Activated naive CD8-positive, alpha-beta T cell treated with anti-CD3 and anti-CD28 coated beads, Interleukin-2, amount 50 U/mL, for 24 hours (primary cell): ENCODE results near the gene EXOC3.
"Not testable (repeated sequence)": the region's sequence is repeated elsewhere in the genome, so short reads cannot be mapped to it uniquely, and the experiment has no call there.

Experiments
- ATAC-seq: fragments of 150-1000 bp; cut with Tn5 transposase; one replicate; pipeline ENCODE4 v1.10.0; 2021
- DNase-seq: peaks from one replicate; pipeline ENCODE4 v3.0.0; 2021
- H3K27ac Mint-ChIP-seq: one replicate; pipeline ENCODE4 v1.8.0; 2021; ENCODE audit warnings: mild to moderate bottlenecking, mixed read lengths
- H3K27me3 Mint-ChIP-seq: one replicate; pipeline ENCODE4 v1.8.0; 2021; ENCODE audit warnings: mixed read lengths
- H3K36me3 Mint-ChIP-seq: one replicate; pipeline ENCODE4 v1.8.0; 2021; ENCODE audit warnings: low read depth, mixed read lengths
- H3K4me1 Mint-ChIP-seq: one replicate; pipeline ENCODE4 v1.8.0; 2021; ENCODE audit warnings: mixed read lengths
- H3K4me3 Mint-ChIP-seq: one replicate; pipeline ENCODE4 v1.8.0; 2021; ENCODE audit warnings: mild to moderate bottlenecking, moderate library complexity, mixed read lengths
- H3K9me3 Mint-ChIP-seq: one replicate; pipeline ENCODE4 v1.8.0; 2021; ENCODE audit warnings: mixed read lengths

Gene EXOC3

GRCh38 chr5:472656-473550 lies 29.9 kb downstream of the EXOC3 start:
- peaks cover 17% of the 10 kb centered on the region for H3K36me3 Mint-ChIP-seq
- peak overlapping the region; percentile 87 for H3K4me3 Mint-ChIP-seq
- H3K27me3 Mint-ChIP-seq = peaks cover 9% of the 10 kb centered on the region
- peak overlapping the region; percentile 86 for H3K27ac Mint-ChIP-seq
- ATAC-seq = peak; percentile 81
- DNase-seq = peak; percentile 93
- peaks cover 27% of the 10 kb centered on the region for H3K4me1 Mint-ChIP-seq
- no peaks in the 10 kb centered on the region for H3K9me3 Mint-ChIP-seq

- Mint-ChIP-seq H3K9me3 (no peaks in the 10 kb centered on the region), H3K27ac (no peak overlapping the region), H3K4me3 (peak overlapping the region; percentile 85), H3K27me3 (peaks cover 9% of the 10 kb centered on the region), H3K4me1 (peaks cover 27% of the 10 kb centered on the region), H3K36me3 (peaks cover 17% of the 10 kb centered on the region)
- ATAC-seq (peak; percentile 13), DNase-seq (no peak)
Observed at GRCh38 chr5:473551-474192, 30.7 kb downstream of the EXOC3 start.

GRCh38 chr5:474232-474839 lies 31.4 kb downstream of the EXOC3 start:
- ATAC-seq, H3K9me3 Mint-ChIP-seq, H3K27ac Mint-ChIP-seq, DNase-seq, H3K27me3 Mint-ChIP-seq: not testable (repeated sequence)
- H3K4me3 Mint-ChIP-seq = peak overlapping the region; percentile 85
- H3K4me1 Mint-ChIP-seq = peaks cover 27% of the 10 kb centered on the region
- peaks cover 17% of the 10 kb centered on the region for H3K36me3 Mint-ChIP-seq

GRCh38 chr5:474840-475661 lies 32.1 kb downstream of the EXOC3 start:
- Mint-ChIP-seq H3K4me1 (peaks cover 23% of the 10 kb centered on the region), H3K9me3 (no peaks in the 10 kb centered on the region), H3K27me3 (peaks cover 9% of the 10 kb centered on the region), H3K36me3 (peaks cover 15% of the 10 kb centered on the region), H3K27ac (no peak overlapping the region), H3K4me3 (peak overlapping the region; percentile 57)
- DNase-seq (no peak), ATAC-seq (no peak)

- peak overlapping the region; percentile 38 for H3K4me3 Mint-ChIP-seq
Observed at GRCh38 chr5:475704-476101, 32.7 kb downstream of the EXOC3 start.

GRCh38 chr5:476102-476813 lies 33.3 kb downstream of the EXOC3 start:
- Mint-ChIP-seq H3K4me3 (no peak overlapping the region), H3K36me3 (peaks cover 6% of the 10 kb centered on the region)
- no peak for ATAC-seq

More at GRCh38 chr5:475704-476101, 32.7 kb downstream of the EXOC3 start:
- Mint-ChIP-seq H3K36me3 (peaks cover 10% of the 10 kb centered on the region), H3K27me3 (peaks cover 9% of the 10 kb centered on the region), H3K27ac (no peak overlapping the region), H3K4me1 (peaks cover 17% of the 10 kb centered on the region), H3K9me3 (no peaks in the 10 kb centered on the region)
- no peak for DNase-seq
- ATAC-seq = no peak

GRCh38 chr5:476814-477175 lies 33.8 kb downstream of the EXOC3 start:
- no peak overlapping the region for H3K27ac Mint-ChIP-seq
- H3K9me3 Mint-ChIP-seq = no peaks in the 10 kb centered on the region
- ATAC-seq = no peak
- H3K4me1 Mint-ChIP-seq = peaks cover 6% of the 10 kb centered on the region
- H3K36me3 Mint-ChIP-seq = peaks cover 3% of the 10 kb centered on the region
- H3K27me3 Mint-ChIP-seq = peaks cover 11% of the 10 kb centered on the region
- no peak for DNase-seq
- no peak overlapping the region for H3K4me3 Mint-ChIP-seq

More at GRCh38 chr5:476102-476813, 33.3 kb downstream of the EXOC3 start:
- Mint-ChIP-seq H3K9me3 (no peaks in the 10 kb centered on the region), H3K4me1 (peaks cover 11% of the 10 kb centered on the region), H3K27ac (no peak overlapping the region), H3K27me3 (peaks cover 9% of the 10 kb centered on the region)
- no peak for DNase-seq

- no peak overlapping the region for H3K4me3 Mint-ChIP-seq
- ATAC-seq (no peak), DNase-seq (no peak)
- H3K27me3 Mint-ChIP-seq = peaks cover 11% of the 10 kb centered on the region
- no peak overlapping the region for H3K27ac Mint-ChIP-seq
- H3K4me1 Mint-ChIP-seq = peaks cover 3% of the 10 kb centered on the region
- no peaks in the 10 kb centered on the region for H3K36me3 Mint-ChIP-seq
- no peaks in the 10 kb centered on the region for H3K9me3 Mint-ChIP-seq
Observed at GRCh38 chr5:477247-477646, 34.3 kb downstream of the EXOC3 start.

- peaks cover 11% of the 10 kb centered on the region for H3K27me3 Mint-ChIP-seq
- H3K36me3 Mint-ChIP-seq = no peaks in the 10 kb centered on the region
- peaks cover 3% of the 10 kb centered on the region for H3K4me1 Mint-ChIP-seq
- H3K9me3 Mint-ChIP-seq = no peaks in the 10 kb centered on the region
- H3K4me3 Mint-ChIP-seq = no peak overlapping the region
- H3K27ac Mint-ChIP-seq = no peak overlapping the region
- DNase-seq (no peak), ATAC-seq (no peak)
Observed at GRCh38 chr5:477871-478270, 34.9 kb downstream of the EXOC3 start.

- no peak overlapping the region for H3K4me3 Mint-ChIP-seq
- no peaks in the 10 kb centered on the region for H3K9me3 Mint-ChIP-seq
- DNase-seq (no peak), ATAC-seq (no peak)
- H3K4me1 Mint-ChIP-seq = peaks cover 3% of the 10 kb centered on the region
- H3K36me3 Mint-ChIP-seq = no peaks in the 10 kb centered on the region
- H3K27ac Mint-ChIP-seq = no peak overlapping the region
- H3K27me3 Mint-ChIP-seq = peaks cover 11% of the 10 kb centered on the region
Observed at GRCh38 chr5:478369-478981, 35.5 kb downstream of the EXOC3 start.

GRCh38 chr5:478982-479535 lies 36.1 kb downstream of the EXOC3 start:
- no peak for DNase-seq
- Mint-ChIP-seq H3K4me3 (no peak overlapping the region), H3K27ac (no peak overlapping the region), H3K27me3 (peaks cover 9% of the 10 kb centered on the region), H3K4me1 (peaks cover 3% of the 10 kb centered on the region), H3K36me3 (no peaks in the 10 kb centered on the region), H3K9me3 (no peaks in the 10 kb centered on the region)
- ATAC-seq = no peak

- no peaks in the 10 kb centered on the region for H3K9me3 Mint-ChIP-seq
- no peak overlapping the region for H3K27ac Mint-ChIP-seq
- peaks cover 9% of the 10 kb centered on the region for H3K27me3 Mint-ChIP-seq
- no peak overlapping the region for H3K4me3 Mint-ChIP-seq
- no peaks in the 10 kb centered on the region for H3K36me3 Mint-ChIP-seq
- no peak for DNase-seq
- H3K4me1 Mint-ChIP-seq = peaks cover 4% of the 10 kb centered on the region
- no peak for ATAC-seq
Observed at GRCh38 chr5:479566-480319, 36.8 kb downstream of the EXOC3 start.

GRCh38 chr5:481347-481746 lies 38.4 kb downstream of the EXOC3 start:
- no peak for DNase-seq

More at GRCh38 chr5:481347-481746, 38.4 kb downstream of the EXOC3 start:
- H3K27me3 Mint-ChIP-seq = peaks cover 10% of the 10 kb centered on the region
- H3K9me3 Mint-ChIP-seq = no peaks in the 10 kb centered on the region
- no peak for ATAC-seq
- no peaks in the 10 kb centered on the region for H3K36me3 Mint-ChIP-seq
- H3K27ac Mint-ChIP-seq = no peak overlapping the region
- H3K4me1 Mint-ChIP-seq = peaks cover 9% of the 10 kb centered on the region
- no peak overlapping the region for H3K4me3 Mint-ChIP-seq
